NT2/D1 (cell line): ENCODE data around the gene C2CD5.

Experiments used
- DNase-seq: peaks from one replicate; pipeline ENCODE4 v3.0.0-alpha.2; 2011; ENCODE audit warnings: low read depth, low spot score
- H3K27me3 ChIP-seq: 2 replicates; pipeline ENCODE4 v1.6.0; 2011; ENCODE audit warnings: mild to moderate bottlenecking; ENCODE audit not compliant: insufficient read length, insufficient read depth
- H3K36me3 ChIP-seq: 2 replicates; pipeline ENCODE4 v1.6.1; 2011; ENCODE audit warnings: mild to moderate bottlenecking, low read length, mixed read lengths; ENCODE audit not compliant: insufficient read depth, insufficient read length
- H3K4me1 ChIP-seq: 2 replicates; pipeline ENCODE4 v1.5.1; 2011; ENCODE audit not compliant: insufficient read depth, insufficient read length
- H3K4me3 ChIP-seq: 2 replicates; pipeline ENCODE4 v1.5.1; 2011; ENCODE audit warnings: low read depth; ENCODE audit not compliant: insufficient read length
- H3K9ac ChIP-seq: 2 replicates; pipeline ENCODE4 v1.6.0; 2011; ENCODE audit warnings: low read depth; ENCODE audit not compliant: insufficient read length
- H3K9me3 ChIP-seq: 2 replicates; pipeline ENCODE4 v1.5.1; 2011; ENCODE audit warnings: mild to moderate bottlenecking, low read length; ENCODE audit not compliant: insufficient read depth
- SUZ12 ChIP-seq: IDR thresholded peaks from 2 replicates; pipeline ENCODE4 v1.6.1; 2011; ENCODE audit not compliant: insufficient read length, insufficient read depth; ENCODE audit errors: extremely low read depth
- YY1 ChIP-seq: IDR thresholded peaks from 2 replicates; pipeline ENCODE4 v1.6.1; 2011; ENCODE audit not compliant: insufficient read length, insufficient read depth
- ZNF274 ChIP-seq: IDR thresholded peaks from 2 replicates; pipeline ENCODE4 v1.6.1; 2011; ENCODE audit warnings: mild to moderate bottlenecking, low read depth, low read length

Gene C2CD5

GRCh38 chr12:22527999-22528398 lies 16.3 kb downstream of the C2CD5 start:
- TF ChIP-seq YY1 (no peak), SUZ12 (no peak), ZNF274 (no peak)
- no peak overlapping the region for H3K4me3 ChIP-seq
- no peak for DNase-seq
- H3K27me3 ChIP-seq, result no peaks in the 10 kb centered on the region
- H3K4me1 ChIP-seq, result no peaks in the 10 kb centered on the region
- no peaks in the 10 kb centered on the region for H3K9me3 ChIP-seq
- H3K9ac ChIP-seq, result no peak overlapping the region
- H3K36me3 ChIP-seq, result peaks cover 47% of the 10 kb centered on the region

- Histone ChIP-seq H3K9ac (no peak overlapping the region), H3K9me3 (no peaks in the 10 kb centered on the region), H3K27me3 (no peaks in the 10 kb centered on the region), H3K4me1 (no peaks in the 10 kb centered on the region), H3K4me3 (no peak overlapping the region), H3K36me3 (peaks cover 47% of the 10 kb centered on the region)
- TF ChIP-seq SUZ12, result no peak
- TF ChIP-seq YY1, result no peak
- TF ChIP-seq ZNF274, result no peak
- no peak for DNase-seq
These were observed 17.5 kb downstream of the C2CD5 start for GRCh38 chr12:22526836-22527235.

- Histone ChIP-seq H3K36me3 (peaks cover 46% of the 10 kb centered on the region), H3K4me3 (no peak overlapping the region), H3K9me3 (no peaks in the 10 kb centered on the region), H3K27me3 (no peaks in the 10 kb centered on the region), H3K4me1 (no peaks in the 10 kb centered on the region), H3K9ac (no peak overlapping the region)
- no peak for DNase-seq
- no peak for TF ChIP-seq SUZ12
- TF ChIP-seq YY1, result no peak
- TF ChIP-seq ZNF274, result no peak
These were observed 18.9 kb downstream of the C2CD5 start for GRCh38 chr12:22525426-22525825.

GRCh38 chr12:22518998-22519397 lies 25.3 kb downstream of the C2CD5 start:
- peaks cover 41% of the 10 kb centered on the region for H3K36me3 ChIP-seq
- no peak overlapping the region for H3K9ac ChIP-seq
- H3K4me3 ChIP-seq, result no peak overlapping the region
- DNase-seq, result no peak
- no peaks in the 10 kb centered on the region for H3K27me3 ChIP-seq
- TF ChIP-seq YY1, result no peak
- no peak for TF ChIP-seq SUZ12
- TF ChIP-seq ZNF274, result no peak
- no peaks in the 10 kb centered on the region for H3K9me3 ChIP-seq
- H3K4me1 ChIP-seq, result no peaks in the 10 kb centered on the region

GRCh38 chr12:22518060-22518719 lies 26.2 kb downstream of the C2CD5 start:
- no peak overlapping the region for H3K9ac ChIP-seq
- DNase-seq, result no peak
- no peak overlapping the region for H3K4me3 ChIP-seq
- peaks cover 34% of the 10 kb centered on the region for H3K36me3 ChIP-seq
- no peaks in the 10 kb centered on the region for H3K9me3 ChIP-seq
- no peaks in the 10 kb centered on the region for H3K4me1 ChIP-seq
- no peaks in the 10 kb centered on the region for H3K27me3 ChIP-seq
- TF ChIP-seq SUZ12, result no peak
- no peak for TF ChIP-seq YY1
- TF ChIP-seq ZNF274, result no peak

- Histone ChIP-seq H3K9ac (no peak overlapping the region), H3K4me1 (no peaks in the 10 kb centered on the region), H3K36me3 (peaks cover 23% of the 10 kb centered on the region), H3K4me3 (no peak overlapping the region), H3K27me3 (no peaks in the 10 kb centered on the region), H3K9me3 (no peaks in the 10 kb centered on the region)
- DNase-seq, result no peak
- TF ChIP-seq YY1 (no peak), ZNF274 (no peak), SUZ12 (no peak)
These were observed 29.5 kb downstream of the C2CD5 start for GRCh38 chr12:22514875-22515274.

- H3K4me1 ChIP-seq, result no peaks in the 10 kb centered on the region
- H3K27me3 ChIP-seq, result no peaks in the 10 kb centered on the region
- H3K36me3 ChIP-seq, result peaks cover 16% of the 10 kb centered on the region
- no peak for DNase-seq
- no peak overlapping the region for H3K9ac ChIP-seq
- no peak overlapping the region for H3K4me3 ChIP-seq
- no peak for TF ChIP-seq SUZ12
- TF ChIP-seq YY1, result no peak
- no peak for TF ChIP-seq ZNF274
- no peaks in the 10 kb centered on the region for H3K9me3 ChIP-seq
These were observed 38.5 kb downstream of the C2CD5 start for GRCh38 chr12:22505826-22506225.
